ENCODE results near the gene KDM5A. TPM values are rescaled to one million over a fixed set of nuclear protein-coding genes. Genes with fewer than 3 reads are reported as not detected.

Gene KDM5A
- total RNA-seq, 4 donors from 2014 or later = 12.1 to 97.5 (median 50.5) TPM

GRCh38 chr12:242496-242895 is 146.6 kb downstream of the KDM5A start:
- intact Hi-C loops (cut with DNase I; ENCODE audit: low total_unique reads) = no loop called here
- Histone ChIP-seq H3K9me3 (no peaks in the 10 kb centered on the region), H3K27ac (no peak overlapping the region), H3K36me3 (no peaks in the 10 kb centered on the region), H3K4me1 (no peaks in the 10 kb centered on the region), H3K4me3 (no peak overlapping the region), H3K27me3 (no peaks in the 10 kb centered on the region)
- no peak for DNase-seq
- no peak for TF ChIP-seq POLR2A (IDR thresholded peaks at IDR 0.05)
- TF ChIP-seq, protein P1, sequence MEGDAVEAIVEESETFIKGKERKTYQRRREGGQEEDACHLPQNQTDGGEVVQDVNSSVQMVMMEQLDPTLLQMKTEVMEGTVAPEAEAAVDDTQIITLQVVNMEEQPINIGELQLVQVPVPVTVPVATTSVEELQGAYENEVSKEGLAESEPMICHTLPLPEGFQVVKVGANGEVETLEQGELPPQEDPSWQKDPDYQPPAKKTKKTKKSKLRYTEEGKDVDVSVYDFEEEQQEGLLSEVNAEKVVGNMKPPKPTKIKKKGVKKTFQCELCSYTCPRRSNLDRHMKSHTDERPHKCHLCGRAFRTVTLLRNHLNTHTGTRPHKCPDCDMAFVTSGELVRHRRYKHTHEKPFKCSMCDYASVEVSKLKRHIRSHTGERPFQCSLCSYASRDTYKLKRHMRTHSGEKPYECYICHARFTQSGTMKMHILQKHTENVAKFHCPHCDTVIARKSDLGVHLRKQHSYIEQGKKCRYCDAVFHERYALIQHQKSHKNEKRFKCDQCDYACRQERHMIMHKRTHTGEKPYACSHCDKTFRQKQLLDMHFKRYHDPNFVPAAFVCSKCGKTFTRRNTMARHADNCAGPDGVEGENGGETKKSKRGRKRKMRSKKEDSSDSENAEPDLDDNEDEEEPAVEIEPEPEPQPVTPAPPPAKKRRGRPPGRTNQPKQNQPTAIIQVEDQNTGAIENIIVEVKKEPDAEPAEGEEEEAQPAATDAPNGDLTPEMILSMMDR (IDR thresholded peaks at IDR 0.05) = no peak

DNA sequence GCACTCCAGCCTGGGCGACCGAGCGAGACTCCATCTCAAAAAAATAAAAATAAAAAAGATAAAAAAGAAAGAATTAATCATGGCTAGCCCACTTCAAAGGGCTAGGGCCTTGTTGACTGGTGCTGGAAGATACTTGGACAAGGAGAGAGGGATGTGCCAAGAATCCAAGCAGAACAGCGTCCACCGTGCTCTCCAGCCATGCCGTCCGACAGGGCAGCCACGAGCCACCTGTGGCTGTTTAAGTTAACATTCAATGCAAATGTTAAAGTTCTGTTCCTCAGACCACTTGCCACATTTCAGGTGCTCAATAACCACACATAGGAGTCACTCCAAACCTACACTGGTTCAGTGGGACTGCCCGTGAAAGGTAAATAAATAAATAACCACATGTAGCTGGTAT is 147.9 kb downstream of the KDM5A start:
- Histone ChIP-seq H3K4me1 (no peaks in the 10 kb centered on the region), H3K27me3 (no peaks in the 10 kb centered on the region), H3K27ac (no peak overlapping the region), H3K9me3 (no peaks in the 10 kb centered on the region), H3K4me3 (no peak overlapping the region), H3K36me3 (no peaks in the 10 kb centered on the region)
- no peak for DNase-seq
- intact Hi-C loops (cut with DNase I; ENCODE audit: low total_unique reads) = no loop called here
- TF ChIP-seq POLR2A (IDR thresholded peaks at IDR 0.05) = no peak
- TF ChIP-seq, protein P1 (IDR thresholded peaks at IDR 0.05) = no peak

DNA sequence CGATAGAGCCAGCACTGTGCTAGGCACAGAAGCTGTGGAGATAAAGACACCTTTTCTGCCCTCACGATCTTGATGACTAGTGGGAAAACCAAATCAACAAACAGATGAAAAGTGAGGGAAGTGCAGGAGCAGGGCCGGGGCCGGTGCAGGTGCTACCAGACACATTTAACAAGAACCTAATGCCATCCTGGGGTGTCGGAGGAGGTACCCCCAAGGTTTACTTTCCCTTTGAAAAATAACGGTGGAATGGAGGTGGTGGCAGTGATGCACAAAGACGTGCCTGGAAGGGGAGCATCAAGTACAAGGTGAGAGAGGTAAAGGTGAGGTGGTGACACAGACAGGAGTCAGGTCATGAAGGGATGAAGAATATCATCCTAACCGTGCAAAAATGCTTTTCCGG is 148.6 kb downstream of the KDM5A start:
- Histone ChIP-seq H3K4me1 (no peaks in the 10 kb centered on the region), H3K4me3 (no peak overlapping the region), H3K36me3 (no peaks in the 10 kb centered on the region), H3K9me3 (no peaks in the 10 kb centered on the region), H3K27me3 (no peaks in the 10 kb centered on the region), H3K27ac (no peak overlapping the region)
- DNase-seq = no peak
- intact Hi-C loops (cut with DNase I; ENCODE audit: low total_unique reads) = no loop called here
- TF ChIP-seq POLR2A (IDR thresholded peaks at IDR 0.05) = no peak
- TF ChIP-seq, protein P1 (IDR thresholded peaks at IDR 0.05) = no peak

GRCh38 chr12:238736-239398 is 150.3 kb downstream of the KDM5A start:
- no peak overlapping the region for H3K27ac ChIP-seq
- TF ChIP-seq, protein P1 (IDR thresholded peaks at IDR 0.05) = no peak
- no peak for TF ChIP-seq POLR2A (IDR thresholded peaks at IDR 0.05)
- peak in 1 of 2 donors; percentile 4 for DNase-seq

DNA sequence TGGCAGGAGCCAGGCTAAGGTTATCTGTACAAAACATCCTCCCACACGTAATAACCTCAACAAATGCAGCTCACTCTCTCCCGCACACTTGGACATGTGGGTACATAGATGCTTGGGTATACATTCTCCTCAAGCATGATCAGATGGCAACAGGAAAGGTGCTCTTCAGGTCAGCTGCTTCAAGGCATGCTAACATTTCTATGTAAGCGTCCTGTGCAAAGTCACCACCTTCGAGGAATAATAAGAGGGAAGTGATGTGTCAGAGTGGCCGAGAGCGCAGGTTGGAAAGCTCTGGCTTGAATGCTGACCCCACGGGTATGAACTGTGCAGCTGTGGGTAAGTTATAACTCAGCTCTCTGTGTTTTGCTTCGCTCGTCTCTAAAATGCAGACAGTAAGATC is 151.0 kb downstream of the KDM5A start:
- H3K36me3 ChIP-seq = no peaks in the 10 kb centered on the region
- H3K4me1 ChIP-seq = no peaks in the 10 kb centered on the region
- H3K27ac ChIP-seq = no peak overlapping the region
- H3K4me3 ChIP-seq = no peak overlapping the region
- TF ChIP-seq, protein P1 (IDR thresholded peaks at IDR 0.05) = no peak
- TF ChIP-seq POLR2A (IDR thresholded peaks at IDR 0.05) = no peak
- H3K27me3 ChIP-seq = no peaks in the 10 kb centered on the region
- peaks cover 0 to 4% of the 10 kb centered on the region in 2 donors for H3K9me3 ChIP-seq
- intact Hi-C loops (cut with DNase I; ENCODE audit: low total_unique reads) = no loop called here
- no peak for DNase-seq

More at GRCh38 chr12:238736-239398, 150.3 kb downstream of the KDM5A start:
- Histone ChIP-seq H3K9me3 (peaks cover 0 to 4% of the 10 kb centered on the region in 2 donors), H3K4me3 (no peak overlapping the region), H3K4me1 (no peaks in the 10 kb centered on the region), H3K27me3 (no peaks in the 10 kb centered on the region), H3K36me3 (no peaks in the 10 kb centered on the region)
- intact Hi-C loops (cut with DNase I; ENCODE audit: low total_unique reads) = no loop called here

Measured in uterus (tissue), 4 donors.